ENCODE measurements around the gene PNKP.

- TF ChIP-seq POLR2A (IDR thresholded peaks at IDR 0.05) (no peak), CTCF (IDR thresholded peaks at IDR 0.05 in 8 of 11, conservative IDR thresholded peaks at IDR 0.05 in 3 of 11) (no peak), POLR2AphosphoS5 (IDR thresholded peaks at IDR 0.05) (no peak)
These were observed 43.9 kb downstream of the PNKP start for GRCh38 chr19:49823472-49823871.
